ENCODE results near the gene ADK.

The ADK gene

GRCh38 chr10:74333174-74333573 is 182.2 kb downstream of the ADK start:
- no peak overlapping the region for H2AFZ ChIP-seq (ENCODE audit: low read depth)
- H3K9ac ChIP-seq = no peak overlapping the region
- no peaks in the 10 kb centered on the region for H4K20me1 ChIP-seq (ENCODE audit: insufficient read depth)
- H3K79me2 ChIP-seq (ENCODE audit: insufficient read depth, low read depth) = no peaks in the 10 kb centered on the region
- no peaks in the 10 kb centered on the region for H3K27me3 ChIP-seq (ENCODE audit: insufficient read depth, low read depth)
- H3K4me2 ChIP-seq = no peak overlapping the region
- no peak overlapping the region for H3K27ac ChIP-seq
- TF ChIP-seq CTCF (conservative IDR thresholded peaks at IDR 0.05; ENCODE audit: low read depth, low read length) = no peak
- H3K4me3 ChIP-seq (IDR thresholded peaks at IDR 0.05; ENCODE audit: insufficient read depth, low read depth, low read length) = no peak overlapping the region
- no peaks in the 10 kb centered on the region for H3K4me1 ChIP-seq (ENCODE audit: low read depth, poor library complexity, severe bottlenecking)
- no peaks in the 10 kb centered on the region for H3K36me3 ChIP-seq (ENCODE audit: insufficient read depth)

GRCh38 chr10:74334221-74334620 is 183.2 kb downstream of the ADK start:
- Histone ChIP-seq H3K79me2 (ENCODE audit: insufficient read depth, low read depth) (no peaks in the 10 kb centered on the region), H3K4me2 (no peak overlapping the region), H3K36me3 (ENCODE audit: insufficient read depth) (no peaks in the 10 kb centered on the region), H4K20me1 (ENCODE audit: insufficient read depth) (no peaks in the 10 kb centered on the region), H3K4me1 (ENCODE audit: low read depth, poor library complexity, severe bottlenecking) (no peaks in the 10 kb centered on the region), H2AFZ (ENCODE audit: low read depth) (no peak overlapping the region), H3K4me3 (IDR thresholded peaks at IDR 0.05; ENCODE audit: insufficient read depth, low read depth, low read length) (no peak overlapping the region), H3K9ac (no peak overlapping the region), H3K27ac (no peak overlapping the region), H3K27me3 (ENCODE audit: insufficient read depth, low read depth) (no peaks in the 10 kb centered on the region)
- TF ChIP-seq CTCF (conservative IDR thresholded peaks at IDR 0.05; ENCODE audit: low read depth, low read length) = no peak

- no peak overlapping the region for H3K9ac ChIP-seq
- no peaks in the 10 kb centered on the region for H4K20me1 ChIP-seq (ENCODE audit: insufficient read depth)
- no peak overlapping the region for H2AFZ ChIP-seq (ENCODE audit: low read depth)
- H3K4me3 ChIP-seq (IDR thresholded peaks at IDR 0.05; ENCODE audit: insufficient read depth, low read depth, low read length) = no peak overlapping the region
- H3K27me3 ChIP-seq (ENCODE audit: insufficient read depth, low read depth) = no peaks in the 10 kb centered on the region
- TF ChIP-seq CTCF (conservative IDR thresholded peaks at IDR 0.05; ENCODE audit: low read depth, low read length) = no peak
- no peaks in the 10 kb centered on the region for H3K4me1 ChIP-seq (ENCODE audit: low read depth, poor library complexity, severe bottlenecking)
- H3K27ac ChIP-seq = no peak overlapping the region
- H3K4me2 ChIP-seq = no peak overlapping the region
- no peaks in the 10 kb centered on the region for H3K79me2 ChIP-seq (ENCODE audit: insufficient read depth, low read depth)
- no peaks in the 10 kb centered on the region for H3K36me3 ChIP-seq (ENCODE audit: insufficient read depth)
Measured at GRCh38 chr10:74335501-74335900, 184.5 kb downstream of the ADK start.

GRCh38 chr10:74337330-74338016 is 186.5 kb downstream of the ADK start:
- Histone ChIP-seq H3K36me3 (ENCODE audit: insufficient read depth) (no peaks in the 10 kb centered on the region), H3K79me2 (ENCODE audit: insufficient read depth, low read depth) (no peaks in the 10 kb centered on the region), H3K4me1 (ENCODE audit: low read depth, poor library complexity, severe bottlenecking) (no peaks in the 10 kb centered on the region), H3K27ac (no peak overlapping the region), H2AFZ (ENCODE audit: low read depth) (no peak overlapping the region), H4K20me1 (ENCODE audit: insufficient read depth) (no peaks in the 10 kb centered on the region), H3K27me3 (ENCODE audit: insufficient read depth, low read depth) (no peaks in the 10 kb centered on the region), H3K4me3 (IDR thresholded peaks at IDR 0.05; ENCODE audit: insufficient read depth, low read depth, low read length) (no peak overlapping the region), H3K9ac (no peak overlapping the region), H3K4me2 (no peak overlapping the region)
- no peak for TF ChIP-seq CTCF (conservative IDR thresholded peaks at IDR 0.05; ENCODE audit: low read depth, low read length)
